CD14-positive monocyte (primary cell): ENCODE data around the gene MND1. TPM values are rescaled to one million over a fixed set of nuclear protein-coding genes. Genes with fewer than 3 reads are reported as not detected.

Source experiments
- DNase-seq, 3 donors: peaks; one replicate each; pipeline ENCODE4 v3.0.0-alpha.2; 2011 to 2022
- H2AFZ ChIP-seq: 2 replicates; pipeline ENCODE4 v1.6.0; 2012; ENCODE audit warnings: mild to moderate bottlenecking, low read depth, low read length, inconsistent platforms; ENCODE audit not compliant: insufficient read depth, poor library complexity, severe bottlenecking
- H3K27ac ChIP-seq, 2 donors: 1 replicate in 1 of 2; 2 replicates in 1 of 2; pipeline ENCODE4 v1.5.1; 2012 to 2013; ENCODE audit warnings: low read length in 2 of 2, control low read depth in 1 of 2, inconsistent platforms in 1 of 2, low read depth in 1 of 2, mild to moderate bottlenecking in 1 of 2
- H3K27me3 ChIP-seq, 2 donors: one replicate each; pipeline versions ENCODE4 v1.6.0 to v1.6.1; 2011 to 2013; ENCODE audit warnings: low read length in 2 of 2; ENCODE audit not compliant: control insufficient read depth in 2 of 2, insufficient read depth in 2 of 2
- H3K36me3 ChIP-seq, 2 donors: replicated peaks in 1 of 2; 1 replicate in 1 of 2; 2 replicates in 1 of 2; pipeline versions ENCODE4 v1.5.1 to v1.6.1; 2012 to 2013; ENCODE audit warnings: low read length in 2 of 2, control low read depth in 1 of 2, inconsistent platforms in 1 of 2, mild to moderate bottlenecking in 1 of 2; ENCODE audit not compliant: insufficient read depth in 2 of 2, control insufficient read depth in 1 of 2
- H3K4me1 ChIP-seq, 2 donors: 1 replicate in 1 of 2; 2 replicates in 1 of 2; pipeline versions ENCODE4 v1.5.1 to v1.6.1; 2012 to 2013; ENCODE audit warnings: low read length in 2 of 2, control low read depth in 1 of 2, inconsistent platforms in 1 of 2, mild to moderate bottlenecking in 1 of 2, moderate library complexity in 1 of 2; ENCODE audit not compliant: insufficient read depth in 2 of 2, control insufficient read depth in 1 of 2
- H3K4me2 ChIP-seq: replicated peaks from 2 replicates; pipeline ENCODE3; 2012; ENCODE audit warnings: low read length, moderate library complexity, mild to moderate bottlenecking; ENCODE audit not compliant: poor library complexity, severe bottlenecking; ENCODE audit errors: extremely low read depth
- H3K4me3 ChIP-seq, 3 experiments: fragments of 200-600 bp in 1 of 3; sonication (generic) in 1 of 3; replicated peaks in 1 of 3; 1 replicate in 2 of 3; 2 replicates in 1 of 3; pipeline ENCODE4 v1.5.1; 2011 to 2013; ENCODE audit warnings: low read length in 3 of 3, mild to moderate bottlenecking in 3 of 3, control low read depth in 2 of 3, low read depth in 2 of 3, inconsistent platforms in 1 of 3, moderate library complexity in 1 of 3
- H3K79me2 ChIP-seq: 2 replicates; pipeline ENCODE4 v1.6.0; 2012; ENCODE audit warnings: mild to moderate bottlenecking, control low read depth, inconsistent platforms, low read length, moderate library complexity; ENCODE audit not compliant: insufficient read depth
- H3K9ac ChIP-seq: 2 replicates; pipeline ENCODE4 v1.6.0; 2017; ENCODE audit warnings: low read length, mild to moderate bottlenecking; ENCODE audit not compliant: insufficient read depth, poor library complexity, severe bottlenecking
- H3K9me3 ChIP-seq, 2 donors: replicated peaks in 1 of 2; 1 replicate in 1 of 2; 2 replicates in 1 of 2; pipeline versions ENCODE4 v1.5.1 to v1.6.1; 2012 to 2013; ENCODE audit warnings: low read length in 2 of 2, control low read depth in 1 of 2; ENCODE audit not compliant: control insufficient read depth in 1 of 2, insufficient read depth in 1 of 2
- H4K20me1 ChIP-seq: 2 replicates; pipeline ENCODE4 v1.6.0; 2012; ENCODE audit warnings: mild to moderate bottlenecking, low read length, control low read depth, moderate library complexity; ENCODE audit not compliant: insufficient read depth
- H3K27ac Mint-ChIP-seq, 7 donors: one replicate each; pipeline ENCODE4 v1.8.0; 2020; ENCODE audit warnings: mild to moderate bottlenecking in 7 of 7, mixed read lengths in 7 of 7, moderate library complexity in 6 of 7, inconsistent platforms in 2 of 7
- H3K27me3 Mint-ChIP-seq, 3 donors: one replicate each; pipeline ENCODE4 v1.8.0; 2021 to 2022; ENCODE audit warnings: low read depth in 3 of 3, mild to moderate bottlenecking in 3 of 3, mixed read lengths in 3 of 3, moderate library complexity in 3 of 3, inconsistent platforms in 1 of 3
- H3K36me3 Mint-ChIP-seq, 2 donors: one replicate each; pipeline ENCODE4 v1.8.0; 2020; ENCODE audit warnings: mixed read lengths in 2 of 2, inconsistent platforms in 1 of 2, mild to moderate bottlenecking in 1 of 2
- H3K4me1 Mint-ChIP-seq: one replicate; pipeline ENCODE4 v1.8.0; 2020; ENCODE audit warnings: mild to moderate bottlenecking, mixed read lengths
- H3K4me3 Mint-ChIP-seq, 2 donors: one replicate each; pipeline ENCODE4 v1.8.0; 2020; ENCODE audit warnings: mild to moderate bottlenecking in 2 of 2, mixed read lengths in 2 of 2, moderate library complexity in 1 of 2
- H3K9me3 Mint-ChIP-seq, 7 donors: one replicate each; pipeline ENCODE4 v1.8.0; 2020 to 2022; ENCODE audit warnings: mixed read lengths in 7 of 7, mild to moderate bottlenecking in 6 of 7, moderate library complexity in 6 of 7, inconsistent platforms in 2 of 7
- CTCF ChIP-seq: fragments of 200-600 bp; IDR thresholded peaks from one replicate; pipeline ENCODE4 v1.8.0; 2022; ENCODE audit warnings: antibody characterized with exemption, mild to moderate bottlenecking
- WGBS: methylation state at CpG from one replicate; pipeline ENCODE4 v1.1.5; 2013; ENCODE audit warnings: missing lambda C conversion rate; ENCODE audit not compliant: insufficient coverage; 5-methylcytosine and 5-hydroxymethylcytosine counted together
- intact Hi-C, 2 donors: fragments of 100-400 bp; cut with micrococcal nuclease; formaldehyde crosslinking; loops; one replicate each; pipeline versions ENCODE4 v1.15.0 to v1.15.1; 2023
- polyA plus RNA-seq, 3 donors: library from polyadenylated mRNA; depleted of rRNA in 1 of 3; unstranded in 2 of 3; stranded (reverse) in 1 of 3; fragments of 300-500 nt in 2 of 3; fragments of >200 nt in 1 of 3; fragmentation: Illumina TruSeq in 2 of 3; gene quantifications; 1 replicate in 2 of 3; 2 replicates in 1 of 3; pipeline ENCODE4 v1.2.3, GENCODE V29; 2012 to 2021

The MND1 gene
- polyA plus RNA-seq, 3 donors, result not detected

- no peaks in the 10 kb centered on the region for H4K20me1 ChIP-seq
- Mint-ChIP-seq H3K4me3 (no peak overlapping the region), H3K9me3 (no peaks in the 10 kb centered on the region), H3K27ac (no peak overlapping the region), H3K36me3 (no peaks in the 10 kb centered on the region), H3K4me1 (no peaks in the 10 kb centered on the region), H3K27me3 (peaks cover 1 to 5% (median 2%) of the 10 kb centered on the region in 3 donors)
- no peaks in the 10 kb centered on the region for H3K27me3 ChIP-seq
- H3K36me3 ChIP-seq, result no peaks in the 10 kb centered on the region
- H3K4me2 ChIP-seq, result no peak overlapping the region
- H3K27ac ChIP-seq, result no peak overlapping the region
- H3K4me3 ChIP-seq, result no peak overlapping the region
- no peaks in the 10 kb centered on the region for H3K79me2 ChIP-seq
- H3K4me1 ChIP-seq, result no peaks in the 10 kb centered on the region
- H3K9me3 ChIP-seq, result no peaks in the 10 kb centered on the region
- peak; percentile 47 for TF ChIP-seq CTCF
- 100% methylated on average over 1 of the region's 2 CpGs for WGBS
- intact Hi-C loops, result no loop called here
- H3K9ac ChIP-seq, result no peak overlapping the region
- H2AFZ ChIP-seq, result no peak overlapping the region
- DNase-seq, result peak in 1 of 3 donors; percentile 7
Measured at GRCh38 chr4:153318696-153319320, 25.7 kb upstream of the MND1 start.

GRCh38 chr4:153322791-153323190 lies 21.7 kb upstream of the MND1 start:
- H3K9me3 Mint-ChIP-seq, result no peaks in the 10 kb centered on the region
- H3K9me3 ChIP-seq, result no peaks in the 10 kb centered on the region
- no peak overlapping the region for H3K4me3 Mint-ChIP-seq
- H3K36me3 Mint-ChIP-seq, result no peaks in the 10 kb centered on the region
- 50% methylated on average over 1 of the region's 6 CpGs for WGBS
- intact Hi-C loops, result no loop called here
- no peaks in the 10 kb centered on the region for H3K79me2 ChIP-seq
- no peak overlapping the region for H3K4me2 ChIP-seq
- TF ChIP-seq CTCF, result no peak
- H3K4me1 ChIP-seq, result no peaks in the 10 kb centered on the region
- H2AFZ ChIP-seq, result no peak overlapping the region
- no peak overlapping the region for H3K4me3 ChIP-seq
- peaks cover 5% of the 10 kb centered on the region for H3K4me1 Mint-ChIP-seq
- no peak for DNase-seq
- H4K20me1 ChIP-seq, result no peaks in the 10 kb centered on the region
- no peak overlapping the region for H3K9ac ChIP-seq
- H3K27ac Mint-ChIP-seq, result no peak overlapping the region
- H3K27me3 ChIP-seq, result no peaks in the 10 kb centered on the region
- peaks cover 1 to 5% (median 2%) of the 10 kb centered on the region in 3 donors for H3K27me3 Mint-ChIP-seq
- H3K36me3 ChIP-seq, result no peaks in the 10 kb centered on the region
- H3K27ac ChIP-seq, result no peak overlapping the region
